H9 (cell line): ENCODE measurements around the gene IL20. TPM values are rescaled to one million over a fixed set of nuclear protein-coding genes. Genes with fewer than 3 reads are reported as not detected.

Source experiments
- DNase-seq: peaks from one replicate; pipeline ENCODE4 v3.0.0-alpha.2; 2017
- H2AFZ ChIP-seq: one replicate; pipeline ENCODE4 v1.6.1; 2013; ENCODE audit warnings: mild to moderate bottlenecking, low read length, control low read depth, moderate library complexity
- H2AK5ac ChIP-seq: 2 replicates; pipeline ENCODE4 v1.6.1; 2013; ENCODE audit warnings: low read length, control low read depth, mixed read lengths; ENCODE audit not compliant: insufficient read length
- H2BK120ac ChIP-seq: one replicate; pipeline ENCODE4 v1.6.1; 2013; ENCODE audit warnings: low read depth, mild to moderate bottlenecking, low read length, control low read depth, inconsistent platforms; ENCODE audit not compliant: poor library complexity, severe bottlenecking
- H2BK12ac ChIP-seq: 2 replicates; pipeline ENCODE4 v1.6.1; 2013; ENCODE audit warnings: low read length, control low read depth, mixed read lengths, low read depth; ENCODE audit not compliant: insufficient read length
- H2BK15ac ChIP-seq: 2 replicates; pipeline ENCODE4 v1.6.1; 2013; ENCODE audit warnings: low read depth, low read length, control low read depth
- H2BK20ac ChIP-seq: one replicate; pipeline ENCODE4 v1.6.1; 2013; ENCODE audit warnings: low read depth, mild to moderate bottlenecking, low read length, control low read depth, inconsistent platforms; ENCODE audit not compliant: poor library complexity, severe bottlenecking
- H2BK5ac ChIP-seq: 2 replicates; pipeline ENCODE4 v1.6.1; 2013; ENCODE audit warnings: low read length, control low read depth, mixed read lengths; ENCODE audit not compliant: insufficient read length
- H3K14ac ChIP-seq: 2 replicates; pipeline ENCODE4 v1.6.1; 2013; ENCODE audit warnings: low read length, control low read depth; ENCODE audit not compliant: insufficient read depth
- H3K18ac ChIP-seq: 2 replicates; pipeline ENCODE4 v1.6.1; 2013; ENCODE audit warnings: low read depth, mild to moderate bottlenecking, mixed read lengths, low read length, control low read depth; ENCODE audit not compliant: insufficient read length
- H3K23ac ChIP-seq: 2 replicates; pipeline ENCODE4 v1.6.1; 2013; ENCODE audit warnings: low read length, control low read depth, mixed read lengths, low read depth; ENCODE audit not compliant: insufficient read length
- H3K23me2 ChIP-seq: 2 replicates; pipeline ENCODE4 v1.6.1; 2013; ENCODE audit warnings: low read depth, mild to moderate bottlenecking, mixed read lengths, low read length, control low read depth; ENCODE audit not compliant: insufficient read length, poor library complexity, severe bottlenecking
- H3K27ac ChIP-seq: 2 replicates; pipeline ENCODE4 v1.5.1; 2013; ENCODE audit warnings: low read length, control low read depth, mixed read lengths, low read depth; ENCODE audit not compliant: insufficient read length
- H3K27me3 ChIP-seq: 2 replicates; pipeline ENCODE4 v1.6.1; 2013; ENCODE audit warnings: low read length, control low read depth, inconsistent platforms; ENCODE audit not compliant: insufficient read depth
- H3K4ac ChIP-seq: 2 replicates; pipeline ENCODE4 v1.6.1; 2013; ENCODE audit warnings: low read depth, mild to moderate bottlenecking, control low read depth, inconsistent platforms, low read length, moderate library complexity
- H3K4me1 ChIP-seq: 2 replicates; pipeline ENCODE4 v1.6.1; 2013; ENCODE audit warnings: low read length, control low read depth, inconsistent platforms; ENCODE audit not compliant: insufficient read depth
- H3K4me2 ChIP-seq: 2 replicates; pipeline ENCODE4 v1.6.1; 2013; ENCODE audit warnings: low read length, control low read depth, mixed read lengths; ENCODE audit not compliant: insufficient read length, insufficient read depth
- H3K56ac ChIP-seq: 2 replicates; pipeline ENCODE4 v1.6.1; 2013; ENCODE audit warnings: low read depth, mild to moderate bottlenecking, mixed read lengths, low read length, control low read depth; ENCODE audit not compliant: insufficient read length
- H3K79me1 ChIP-seq: 2 replicates; pipeline ENCODE4 v1.6.1; 2013; ENCODE audit warnings: low read depth, mild to moderate bottlenecking, moderate library complexity, low read length, control low read depth, inconsistent platforms; ENCODE audit not compliant: insufficient read depth, poor library complexity, severe bottlenecking
- H3K79me2 ChIP-seq: 2 replicates; pipeline ENCODE4 v1.6.1; 2013; ENCODE audit warnings: low read length, control low read depth, inconsistent platforms; ENCODE audit not compliant: insufficient read depth
- H3K9ac ChIP-seq: 2 replicates; pipeline ENCODE4 v1.6.1; 2013; ENCODE audit warnings: low read length, control low read depth, mixed read lengths; ENCODE audit not compliant: insufficient read length; ENCODE audit errors: extremely low read depth
- H3K9me3 ChIP-seq: one replicate; pipeline ENCODE4 v1.6.1; 2013; ENCODE audit warnings: low read depth, low read length, inconsistent platforms; ENCODE audit not compliant: control insufficient read depth
- H3T11ph ChIP-seq: one replicate; pipeline ENCODE4 v1.6.1; 2013; ENCODE audit warnings: mild to moderate bottlenecking, low read length, control low read depth, inconsistent platforms
- H4K20me1 ChIP-seq: one replicate; pipeline ENCODE4 v1.6.1; 2013; ENCODE audit not compliant: control insufficient read depth, insufficient read length, insufficient read depth
- H4K5ac ChIP-seq: 2 replicates; pipeline ENCODE4 v1.6.1; 2013; ENCODE audit warnings: low read depth, mild to moderate bottlenecking, mixed read lengths, low read length, control low read depth; ENCODE audit not compliant: insufficient read length
- H4K8ac ChIP-seq: replicated peaks from 2 replicates; pipeline ENCODE4 v1.6.1; 2013; ENCODE audit warnings: low read length, control low read depth, mixed read lengths, low read depth; ENCODE audit not compliant: insufficient read length
- H4K91ac ChIP-seq: 2 replicates; pipeline ENCODE4 v1.6.1; 2013; ENCODE audit warnings: low read depth, mild to moderate bottlenecking, moderate library complexity, mixed read lengths, low read length, control low read depth; ENCODE audit not compliant: insufficient read length
- H3K27ac Mint-ChIP-seq, 3 experiments: 2 replicates in 2 of 3; 3 replicates in 1 of 3; pipeline ENCODE4 v1.8.0; 2020 to 2021; ENCODE audit warnings: mixed read lengths in 3 of 3, mild to moderate bottlenecking in 1 of 3, moderate library complexity in 1 of 3
- H3K27me3 Mint-ChIP-seq: 2 replicates; pipeline ENCODE4 v1.8.0; 2021; ENCODE audit warnings: low read depth, mild to moderate bottlenecking, moderate library complexity, mixed read lengths
- H3K36me3 Mint-ChIP-seq, 3 experiments: 2 replicates in 2 of 3; 3 replicates in 1 of 3; pipeline ENCODE4 v1.8.0; 2020 to 2021; ENCODE audit warnings: low read depth in 3 of 3, mixed read lengths in 3 of 3; ENCODE audit not compliant: insufficient read depth in 1 of 3
- H3K4me1 Mint-ChIP-seq, 2 experiments: 2 replicates each; pipeline ENCODE4 v1.8.0; 2020; ENCODE audit warnings: mixed read lengths in 2 of 2
- H3K4me3 Mint-ChIP-seq, 2 experiments: 2 replicates in 1 of 2; 3 replicates in 1 of 2; pipeline ENCODE4 v1.8.0; 2020 to 2021; ENCODE audit warnings: mild to moderate bottlenecking in 2 of 2, mixed read lengths in 2 of 2, moderate library complexity in 1 of 2
- H3K9me3 Mint-ChIP-seq, 2 experiments: 2 replicates in 1 of 2; 3 replicates in 1 of 2; pipeline ENCODE4 v1.8.0; 2020; ENCODE audit warnings: mild to moderate bottlenecking in 2 of 2, mixed read lengths in 2 of 2, moderate library complexity in 1 of 2
- CTCF ChIP-seq: fragments of 200-600 bp; sonication (generic); conservative IDR thresholded peaks from 3 replicates; pipeline ENCODE4 v1.8.0; 2021; ENCODE audit warnings: antibody characterized with exemption, mild to moderate bottlenecking
- WGBS: extraction: QIAGEN DNeasy Blood & Tissue Kit; methylation state at CpG from one replicate; pipeline ENCODE4 v1.1.7; 2013; ENCODE audit warnings: missing lambda C conversion rate, low lambda C conversion rate, mixed read lengths; ENCODE audit not compliant: insufficient read length; ENCODE audit errors: extremely low coverage; 5-methylcytosine and 5-hydroxymethylcytosine counted together
- total RNA-seq: library from RNA; stranded (reverse); gene quantifications from 2 replicates; pipeline ENCODE4 v1.2.1, GENCODE V29; 2021

The IL20 gene
- total RNA-seq, 1 experiment from 2014 or later: not detected

DNA sequence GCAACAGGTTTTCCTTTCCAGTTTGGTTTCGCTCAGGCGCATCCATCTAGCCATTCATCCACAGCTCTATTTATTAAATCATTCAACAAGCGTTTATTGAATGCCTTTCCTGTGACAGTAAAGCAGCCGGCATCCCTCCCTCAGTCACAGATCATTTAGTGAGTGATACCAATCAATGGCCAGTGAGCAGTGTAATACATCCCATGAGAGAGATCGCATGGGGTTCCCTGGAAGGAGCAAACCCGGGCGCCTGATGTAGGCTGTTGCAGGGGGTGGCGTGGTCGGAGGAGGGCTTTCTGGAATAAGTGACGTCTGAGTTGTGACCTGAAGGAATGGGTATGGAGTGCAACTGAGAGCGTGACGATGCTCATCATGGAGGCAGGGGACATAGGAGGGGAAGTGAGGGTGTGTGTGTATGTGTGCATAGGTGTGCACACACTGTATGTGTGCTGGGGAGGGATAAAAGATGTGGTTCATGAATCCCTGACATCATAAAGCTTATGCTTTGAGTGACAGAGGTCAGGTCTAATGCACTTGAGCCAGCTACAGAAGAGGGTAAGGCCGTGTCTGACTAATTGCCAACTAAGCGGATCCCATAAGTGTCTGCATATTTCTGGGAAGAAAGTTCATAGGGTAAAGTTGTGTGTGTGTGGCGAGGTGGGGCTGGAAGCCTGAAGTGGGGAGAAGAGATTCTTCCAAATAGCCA is 49.8 kb downstream of the IL20 start:
- no peak overlapping the region for H3K4me2 ChIP-seq
- H3K27ac Mint-ChIP-seq: no peak overlapping the region

More for the DNA sequence above, 49.8 kb downstream of the IL20 start:
- no peaks in the 10 kb centered on the region for H4K20me1 ChIP-seq
- no peak overlapping the region for H2AK5ac ChIP-seq
- no peak overlapping the region for H4K8ac ChIP-seq
- H3K4me3 Mint-ChIP-seq: no peak overlapping the region
- H2BK12ac ChIP-seq: no peak overlapping the region
- TF ChIP-seq CTCF: no peak
- H2BK15ac ChIP-seq: no peak overlapping the region
- no peak for DNase-seq
- peaks cover 0 to under 1% of the 10 kb centered on the region in 2 experiments; a peak in 1 of 4 replicates for H3K4me1 Mint-ChIP-seq
- H3K4me1 ChIP-seq: no peaks in the 10 kb centered on the region
- H2BK20ac ChIP-seq: no peak overlapping the region
- H2BK120ac ChIP-seq: no peak overlapping the region
- H3K9me3 Mint-ChIP-seq: no peaks in the 10 kb centered on the region; a peak in 1 of 5 replicates
- H3K36me3 Mint-ChIP-seq: no peaks in the 10 kb centered on the region
- no peak overlapping the region for H4K5ac ChIP-seq
- no peak overlapping the region for H3K23ac ChIP-seq
- H3K56ac ChIP-seq: no peak overlapping the region
- H3K27me3 Mint-ChIP-seq: peaks cover 48% of the 10 kb centered on the region
- no peaks in the 10 kb centered on the region for H3K9me3 ChIP-seq
- no peak overlapping the region for H2AFZ ChIP-seq
- no peak overlapping the region for H3T11ph ChIP-seq
- H3K9ac ChIP-seq: no peak overlapping the region
- H4K91ac ChIP-seq: no peak overlapping the region
- no peak overlapping the region for H2BK5ac ChIP-seq
- no peak overlapping the region for H3K27ac ChIP-seq
- no CpG with 5 or more reads among the region's 15 CpGs for WGBS
- no peaks in the 10 kb centered on the region for H3K23me2 ChIP-seq
- H3K18ac ChIP-seq: no peak overlapping the region
- no peaks in the 10 kb centered on the region; the same call in 1 of the 2 replicates for H3K27me3 ChIP-seq
- H3K79me1 ChIP-seq: no peaks in the 10 kb centered on the region
- H3K4ac ChIP-seq: no peak overlapping the region
- H3K14ac ChIP-seq: no peak overlapping the region; the same call in 1 of the 2 replicates
- H3K79me2 ChIP-seq: no peaks in the 10 kb centered on the region
